Suppressor macrophage (primary cell): ENCODE results near the gene EXOC4.

ENCODE experiments used
- DNase-seq, 4 experiments: peaks; one replicate each; pipeline ENCODE4 v3.0.0-alpha.2; 2020 to 2022

The EXOC4 gene

GRCh38 chr7:133429371-133429770 is 176.5 kb downstream of the EXOC4 start:
- DNase-seq = no peak

DNA sequence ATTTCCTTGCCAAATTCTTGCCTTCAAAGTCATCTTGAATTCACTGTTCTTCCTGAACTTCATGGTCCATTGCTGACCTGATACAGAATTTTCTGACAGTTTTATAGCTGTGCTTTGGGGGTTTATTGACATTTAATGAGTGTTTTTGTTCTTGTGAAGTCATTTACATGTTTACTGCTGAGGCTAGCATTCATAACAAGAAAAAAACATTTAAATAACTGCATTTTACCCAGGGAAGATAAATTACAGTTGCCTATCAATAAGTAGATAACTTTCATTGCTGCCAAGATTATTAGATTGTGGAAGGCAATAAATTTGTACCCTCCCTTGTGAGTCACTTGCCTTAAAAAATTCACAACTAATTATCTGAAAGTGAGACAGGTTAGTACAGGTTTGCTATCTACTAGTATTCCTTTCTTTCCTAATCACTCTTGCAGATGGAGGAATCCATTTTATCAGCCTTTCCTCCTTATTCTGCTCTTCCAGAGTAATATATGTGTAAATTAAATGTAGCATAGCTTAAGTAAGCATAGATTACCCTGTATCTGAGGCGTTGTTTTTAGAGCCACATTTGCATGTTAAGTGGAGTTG is 178.4 kb downstream of the EXOC4 start:
- no peak for DNase-seq

GRCh38 chr7:133433165-133433812 is 180.4 kb downstream of the EXOC4 start:
- DNase-seq = no peak

DNA sequence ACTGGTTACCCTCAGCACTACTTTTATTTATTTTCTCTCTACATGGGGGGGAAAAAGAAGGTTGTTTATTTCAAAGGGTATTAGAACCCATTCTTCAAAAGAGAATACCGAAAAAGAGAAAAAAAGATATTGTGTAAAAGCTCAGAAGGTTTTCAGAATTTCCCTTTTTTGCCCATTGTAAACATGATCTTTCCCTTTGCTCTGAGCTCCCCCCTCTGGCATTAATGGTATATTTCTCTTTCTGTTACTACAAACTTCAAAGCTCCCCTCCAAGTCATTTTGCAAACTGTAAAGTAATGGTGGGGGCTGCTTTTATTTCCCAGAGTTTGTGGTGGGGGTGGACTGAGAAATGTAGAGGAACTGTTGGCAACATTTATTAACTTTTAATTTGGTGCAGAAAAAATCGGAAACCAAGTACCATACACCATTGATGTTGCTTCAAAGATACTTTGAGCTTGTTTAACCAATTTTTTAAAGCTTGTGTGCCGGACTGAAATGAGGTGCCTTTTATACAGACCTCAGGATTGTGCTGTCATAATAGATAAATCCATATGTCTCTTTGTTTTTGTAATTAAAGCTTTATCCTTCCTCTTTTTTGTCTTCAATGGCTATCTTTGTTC is 181.5 kb downstream of the EXOC4 start:
- peak; percentile 17 to 69 (median 39) for DNase-seq

DNA sequence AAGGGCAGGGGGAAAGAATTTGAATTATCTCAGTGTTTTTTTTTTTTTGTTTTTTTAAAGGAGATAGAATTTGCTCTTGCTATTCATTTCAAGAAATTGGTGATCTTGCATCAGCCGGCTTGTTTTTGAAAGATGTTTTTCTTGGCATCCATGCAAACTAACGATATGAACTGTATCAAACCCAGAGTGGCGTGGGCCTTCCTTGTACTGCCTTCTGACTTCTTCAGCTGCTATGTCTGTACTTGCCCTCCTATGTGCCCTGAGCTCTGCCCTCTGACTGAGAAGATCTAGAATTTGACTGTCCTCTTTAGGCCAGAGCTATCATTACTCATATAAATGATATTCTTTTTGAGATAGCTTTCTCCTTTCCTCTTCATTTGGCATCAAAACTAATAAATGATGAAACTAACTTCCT is 183.1 kb downstream of the EXOC4 start:
- no peak for DNase-seq

DNA sequence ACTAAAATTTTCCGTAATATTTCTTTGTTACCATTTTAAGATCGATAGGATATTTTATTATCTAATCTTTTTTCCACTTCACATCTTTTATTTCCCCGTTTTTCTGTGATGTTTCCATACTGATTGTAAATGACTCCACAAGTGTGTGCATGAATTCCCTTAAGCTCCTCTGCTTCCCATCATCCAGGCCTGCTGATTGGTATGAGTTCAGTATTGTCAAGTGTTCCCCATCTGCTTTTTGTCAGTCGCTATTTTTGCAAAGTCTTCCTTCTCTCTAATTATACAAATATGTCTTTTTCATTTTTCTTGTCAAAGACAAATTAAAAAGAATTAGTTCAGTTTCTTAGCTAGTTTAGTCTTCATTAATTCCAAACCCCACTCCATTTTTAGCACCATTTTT is 184.7 kb downstream of the EXOC4 start:
- no peak for DNase-seq

DNA sequence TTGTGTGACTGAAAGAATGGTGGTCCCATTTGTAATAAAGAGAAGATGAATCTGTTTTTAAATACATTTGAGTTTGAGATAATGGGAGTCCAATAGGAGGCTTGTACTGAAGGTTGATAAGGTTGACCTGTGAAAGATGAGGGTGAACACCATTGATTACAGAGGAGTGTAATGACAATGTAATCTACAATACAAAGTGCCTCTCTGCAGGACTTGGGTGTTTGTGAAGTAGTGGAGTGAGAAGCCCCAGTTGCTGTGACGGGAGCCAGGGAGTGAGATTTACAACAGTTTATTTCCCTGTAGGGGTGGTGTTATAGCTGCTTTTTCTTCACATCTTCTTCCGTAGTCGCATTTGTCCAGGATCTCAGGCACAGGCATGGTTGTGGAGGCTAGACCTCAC is 189.9 kb downstream of the EXOC4 start:
- no peak for DNase-seq

DNA sequence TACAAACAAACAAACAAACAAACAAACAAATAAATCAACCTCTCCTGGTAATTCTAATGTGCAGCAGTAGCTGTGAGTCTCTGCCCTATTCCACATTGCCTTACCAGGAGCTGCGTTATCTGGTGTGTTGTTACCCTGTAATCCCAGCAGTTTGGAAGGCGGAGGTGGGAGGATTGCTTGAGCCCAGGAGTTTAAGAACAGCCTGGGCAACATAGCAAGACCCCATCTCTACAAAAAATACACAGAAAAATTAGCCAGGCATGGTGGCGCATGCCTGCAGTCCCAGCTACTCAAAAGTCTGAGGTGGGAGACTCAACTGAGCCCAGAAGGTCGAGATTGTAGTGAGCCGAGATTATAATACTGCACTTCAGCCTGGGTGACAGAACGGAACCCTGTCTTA is 192.7 kb downstream of the EXOC4 start:
- DNase-seq = no peak

GRCh38 chr7:133448012-133448411 is 195.1 kb downstream of the EXOC4 start:
- no peak for DNase-seq

GRCh38 chr7:133452577-133452976 is 199.7 kb downstream of the EXOC4 start:
- no peak for DNase-seq

DNA sequence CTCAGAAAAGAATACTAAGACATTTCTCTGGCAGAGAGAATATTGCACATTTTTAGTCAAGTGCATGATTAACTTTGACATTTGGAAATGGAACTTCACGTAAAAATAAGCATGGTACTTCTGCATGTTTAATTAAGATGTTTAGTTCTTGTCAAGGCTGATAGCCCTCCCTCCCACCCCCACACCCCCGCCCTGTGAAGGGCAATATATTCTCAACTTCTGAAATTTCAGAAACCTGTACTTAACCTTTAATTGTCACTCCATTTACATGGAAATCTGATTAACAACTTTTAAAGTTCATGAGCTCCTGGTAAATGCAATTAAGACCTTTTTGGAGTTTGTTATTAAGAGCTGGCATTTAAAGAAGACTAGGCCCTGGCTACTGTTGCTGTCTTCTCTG is 205.8 kb downstream of the EXOC4 start:
- no peak for DNase-seq

- no peak for DNase-seq
Measured at GRCh38 chr7:133461421-133461820, 208.5 kb downstream of the EXOC4 start.

- no peak for DNase-seq
Measured at GRCh38 chr7:133475655-133476054, 222.8 kb downstream of the EXOC4 start.

DNA sequence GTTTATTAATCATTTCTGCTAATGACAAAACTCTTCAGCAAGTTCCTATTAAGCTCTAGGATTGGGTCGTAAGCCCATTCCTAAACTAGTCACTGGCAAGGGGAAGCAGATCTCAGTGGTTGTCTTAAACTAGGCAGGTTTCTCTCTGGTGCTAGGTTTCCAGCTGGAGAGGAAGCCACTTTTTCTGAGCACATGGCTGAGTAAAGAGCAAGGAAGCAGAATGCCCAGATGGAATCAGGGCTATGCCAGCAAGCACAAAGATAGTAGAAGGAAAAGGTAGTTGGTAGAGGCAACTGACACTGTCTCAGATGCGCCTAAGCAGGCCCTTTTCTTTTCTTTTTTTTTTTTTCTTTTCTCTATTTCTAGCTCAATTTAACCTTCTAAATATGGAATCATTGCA is 224.9 kb downstream of the EXOC4 start:
- DNase-seq = no peak

DNA sequence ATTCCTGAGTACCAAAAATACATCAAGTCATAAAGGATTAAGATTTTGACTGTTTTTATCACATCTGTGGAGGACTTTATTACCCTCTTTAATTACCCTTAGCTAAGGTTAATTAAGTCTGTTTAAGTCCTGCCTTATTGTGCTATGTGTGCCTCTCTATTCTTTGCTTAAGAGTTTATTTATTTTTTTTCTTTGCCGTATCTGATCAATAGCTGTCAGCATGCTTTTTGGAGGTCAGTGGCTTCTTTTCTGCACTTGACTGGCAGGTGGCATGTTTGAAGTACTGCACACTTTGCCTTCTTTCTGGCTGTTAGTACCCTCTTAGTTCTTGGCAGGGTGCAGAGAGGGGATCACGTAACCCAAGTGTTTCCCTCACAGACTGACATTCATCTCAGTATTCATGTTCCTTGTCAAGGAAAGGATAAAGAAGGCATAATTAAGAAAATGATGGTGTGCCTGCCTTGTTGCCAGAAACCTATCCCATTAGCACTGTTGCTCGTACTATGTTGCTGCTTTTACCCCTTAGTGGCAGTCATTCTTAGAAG is 225.8 kb downstream of the EXOC4 start:
- DNase-seq = no peak

GRCh38 chr7:133479456-133480065 is 226.7 kb downstream of the EXOC4 start:
- DNase-seq = no peak

DNA sequence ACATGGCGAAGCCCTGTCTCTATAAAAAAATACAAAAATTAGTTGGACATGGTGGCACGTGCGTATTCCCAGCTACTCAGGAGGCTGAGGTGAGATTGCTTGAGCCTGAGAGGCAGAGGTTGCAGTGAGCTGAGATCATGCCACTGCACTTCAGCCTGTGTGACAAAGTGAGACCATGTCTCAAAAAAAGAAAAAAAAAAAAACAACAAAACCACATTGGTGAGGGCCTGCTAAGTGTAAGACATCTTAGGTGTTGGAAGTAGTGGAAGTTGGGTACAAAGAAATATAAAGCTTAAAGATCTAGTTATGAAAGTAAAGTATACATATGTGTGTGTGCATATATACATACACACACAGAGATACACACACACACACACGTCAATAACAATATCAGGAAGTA is 228.0 kb downstream of the EXOC4 start:
- no peak for DNase-seq

- DNase-seq = no peak
Measured at GRCh38 chr7:133481676-133482075, 228.8 kb downstream of the EXOC4 start.

- no peak for DNase-seq
Measured at GRCh38 chr7:133482599-133482998, 229.7 kb downstream of the EXOC4 start.

DNA sequence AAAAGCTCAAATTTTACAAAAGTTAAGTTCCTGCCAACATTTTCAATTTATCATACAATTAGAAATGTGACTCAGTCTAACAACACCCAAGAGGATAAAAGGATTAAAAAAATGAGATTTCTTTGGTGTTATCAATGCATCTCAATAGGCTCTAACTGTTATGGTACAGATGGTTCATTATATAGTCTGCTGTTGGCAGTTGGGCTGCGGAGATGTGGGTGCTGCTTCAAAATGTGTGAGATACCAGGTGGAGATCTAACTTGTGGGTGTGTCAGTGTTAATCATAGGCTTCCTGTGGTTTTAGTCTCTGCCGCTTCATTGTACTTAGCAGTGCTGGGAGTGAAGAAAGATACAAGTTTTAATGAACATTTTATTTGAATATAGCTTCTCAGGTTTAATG is 231.2 kb downstream of the EXOC4 start:
- DNase-seq = no peak

GRCh38 chr7:133489906-133490305 is 237.0 kb downstream of the EXOC4 start:
- DNase-seq = no peak

DNA sequence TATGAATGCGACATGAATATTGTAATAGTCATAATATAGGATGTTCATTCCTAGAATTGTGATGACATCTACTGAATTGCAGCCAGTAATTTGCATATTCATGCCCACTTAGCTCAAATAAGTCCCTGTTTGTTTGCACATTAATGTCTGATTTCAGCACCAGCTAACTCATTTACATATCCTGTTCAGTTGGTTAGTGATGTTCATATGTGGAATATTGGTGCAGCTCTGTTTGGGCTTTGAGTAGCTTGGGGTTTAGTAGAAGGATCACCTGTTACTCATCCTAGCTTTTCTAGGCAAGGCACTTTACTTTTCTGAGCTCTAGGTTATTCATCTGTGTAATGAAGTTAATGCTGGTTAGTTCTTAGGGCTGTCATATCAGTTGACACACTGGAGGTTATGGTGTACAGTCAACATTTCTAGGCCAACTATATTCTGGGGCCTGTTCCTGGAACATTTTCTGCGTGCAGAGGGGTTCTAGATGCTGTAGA is 238.4 kb downstream of the EXOC4 start:
- DNase-seq = no peak

DNA sequence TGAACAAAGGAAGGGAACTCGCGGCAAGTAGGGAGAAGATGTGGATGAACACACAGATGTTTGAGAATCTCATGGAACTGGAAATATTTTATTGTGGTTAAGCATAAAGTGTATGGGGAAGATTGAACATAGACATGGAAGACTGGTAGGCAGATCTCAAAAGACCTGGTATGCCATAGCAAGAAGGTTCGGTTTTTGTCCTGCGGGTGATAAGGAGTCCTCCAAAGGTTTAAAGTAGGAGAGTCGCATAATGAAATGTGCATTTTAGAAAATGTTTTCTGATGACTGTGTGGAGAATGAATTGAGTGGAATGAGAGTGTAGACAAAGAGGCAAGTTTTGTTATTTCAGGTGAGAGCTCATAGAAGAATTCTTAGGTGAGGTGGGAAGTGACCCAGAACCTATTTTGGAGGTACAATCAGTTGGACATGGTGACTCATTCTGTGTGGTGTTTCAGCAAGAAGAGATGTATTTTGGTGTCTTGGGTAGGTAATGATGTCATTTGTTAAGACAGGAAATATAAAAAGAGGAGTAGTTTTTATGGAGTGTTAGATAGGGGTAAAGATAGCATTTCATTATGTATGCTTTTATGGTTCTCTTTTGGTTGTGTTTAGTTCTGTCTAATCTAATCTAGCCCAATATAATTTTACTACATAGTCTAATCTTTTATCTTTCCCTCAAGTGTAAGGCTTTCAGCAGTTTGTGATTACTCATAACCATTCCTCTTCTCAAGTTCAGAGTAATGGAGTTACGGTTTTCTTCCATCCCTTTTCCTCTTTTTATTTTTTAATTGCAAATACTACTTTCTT is 239.2 kb downstream of the EXOC4 start:
- no peak for DNase-seq
